Measurements from ENCODE around the gene HABP2.

HABP2 gene

GRCh38 chr10:113527211-113527906, 25.5 kb upstream of the HABP2 start:
- no peak for DNase-seq

DNA sequence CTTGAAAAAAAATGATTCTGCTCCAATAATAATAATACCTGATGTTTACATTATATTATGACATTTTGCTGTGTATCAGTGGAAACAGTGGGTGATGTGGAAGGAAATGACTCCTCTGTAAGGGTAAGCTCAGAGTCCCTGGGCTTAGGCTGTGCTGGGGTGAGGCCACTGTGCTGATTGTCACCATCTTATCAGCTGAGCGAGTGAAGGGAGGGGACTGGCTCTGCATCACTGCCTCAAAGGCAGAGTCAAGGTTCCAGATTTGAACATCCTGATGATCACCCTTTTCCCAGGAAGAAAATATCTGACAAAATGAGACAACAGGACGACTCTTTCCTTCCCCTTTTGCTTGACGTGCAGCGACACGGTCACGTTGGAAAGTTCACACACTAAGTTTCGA, 24.0 kb upstream of the HABP2 start:
- no peak for DNase-seq

GRCh38 chr10:113529575-113529974, 23.3 kb upstream of the HABP2 start:
- no peak for DNase-seq

DNA sequence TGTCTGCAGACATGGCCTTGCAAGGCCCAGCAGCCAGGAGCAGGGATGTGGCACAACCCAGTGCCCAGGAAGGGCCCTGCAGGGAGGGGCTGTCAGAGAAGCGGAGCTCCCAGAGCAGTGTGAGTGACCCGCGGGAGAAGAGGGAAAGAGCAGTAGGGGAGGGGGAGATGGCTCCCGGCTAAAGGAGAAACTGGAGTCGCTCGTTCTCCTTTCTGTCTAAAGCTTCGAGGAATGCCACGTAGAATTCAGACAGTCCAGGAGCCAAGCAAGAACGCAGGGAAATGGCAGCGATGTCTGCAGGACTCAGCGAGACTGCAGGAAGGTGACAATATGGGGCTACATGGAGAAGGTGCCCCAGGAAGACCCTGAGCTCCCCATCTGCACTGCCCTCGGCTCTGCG, 22.4 kb upstream of the HABP2 start:
- no peak for DNase-seq

- DNase-seq, result no peak
These were observed 20.1 kb upstream of the HABP2 start for GRCh38 chr10:113532724-113533123.

- no peak for DNase-seq
These were observed 19.1 kb upstream of the HABP2 start for GRCh38 chr10:113533801-113534200.

GRCh38 chr10:113534423-113534822, 18.4 kb upstream of the HABP2 start:
- no peak for DNase-seq

GRCh38 chr10:113537672-113538071, 15.2 kb upstream of the HABP2 start:
- DNase-seq, result no peak

DNA sequence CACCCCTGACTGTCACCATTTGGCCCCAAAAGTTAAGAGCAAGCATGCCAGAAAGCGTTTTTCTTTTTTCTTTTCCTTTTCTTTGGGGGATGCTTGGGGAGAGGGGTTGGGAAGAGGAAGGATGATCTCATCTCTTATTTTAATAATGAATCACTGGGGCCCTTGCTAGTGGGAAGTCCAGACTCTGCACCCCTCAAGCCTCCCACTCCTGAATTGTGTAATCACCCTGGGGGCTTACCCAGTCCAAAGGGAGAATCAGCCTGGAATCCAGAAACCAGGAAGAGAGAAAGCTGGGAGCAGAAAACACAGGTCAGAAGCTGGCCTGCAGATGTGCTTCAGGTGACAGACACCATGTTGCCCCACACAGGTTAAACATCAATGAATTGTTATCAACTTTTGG, 14.7 kb upstream of the HABP2 start:
- no peak for DNase-seq

DNA sequence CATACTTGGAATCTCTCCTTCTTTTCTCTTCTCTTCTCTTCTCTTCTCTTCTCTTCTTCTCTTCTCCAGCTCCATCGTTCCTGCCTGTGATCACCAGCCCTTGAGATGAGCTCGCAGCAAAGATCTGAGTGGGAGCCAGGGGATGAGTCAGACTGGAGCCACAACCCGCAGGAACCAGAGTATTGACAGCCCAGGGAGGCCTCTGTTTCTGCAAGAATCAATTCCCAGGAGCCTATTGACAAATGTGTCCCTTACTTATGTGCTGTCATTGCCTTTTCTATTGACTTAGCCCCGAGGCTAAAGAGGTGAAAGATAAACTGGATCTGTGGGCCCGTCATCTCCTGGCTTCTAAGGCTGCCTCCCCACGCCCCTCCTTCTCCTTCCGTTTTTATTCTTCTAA, 13.1 kb upstream of the HABP2 start:
- DNase-seq, result no peak

DNA sequence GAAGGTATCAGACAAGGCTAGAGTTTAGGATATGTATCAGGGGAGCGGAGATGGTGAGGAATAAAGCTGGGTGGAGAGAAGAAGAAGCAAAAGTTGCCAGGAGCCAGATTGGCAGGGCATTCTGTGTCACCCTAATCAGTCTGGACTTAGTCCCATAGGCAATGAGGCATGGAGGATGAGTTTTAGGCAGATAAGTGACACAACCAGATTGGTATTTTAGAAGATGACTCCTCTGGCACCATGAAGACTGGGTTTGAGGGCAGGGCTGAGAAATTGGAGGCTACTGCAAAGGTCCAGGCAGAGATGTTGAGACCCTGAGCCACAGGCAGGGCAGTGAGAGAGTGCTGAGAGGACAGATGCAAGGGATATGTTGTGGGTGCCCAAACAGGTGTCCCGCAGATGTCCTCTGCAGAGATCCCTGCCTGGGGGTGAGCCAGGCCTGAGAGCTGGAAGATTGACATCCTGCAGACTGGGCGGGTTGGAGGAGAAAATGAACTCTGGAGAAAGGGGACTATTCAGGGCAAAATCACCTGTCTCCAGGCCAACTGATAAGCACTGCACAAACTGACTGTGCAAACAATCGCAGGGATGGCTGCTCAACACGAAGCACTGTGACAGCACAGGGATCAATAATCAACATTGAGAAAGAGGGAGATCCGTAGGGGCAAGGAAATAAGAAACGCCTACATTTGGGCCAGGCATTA, 11.9 kb upstream of the HABP2 start:
- DNase-seq, result no peak

- DNase-seq, result no peak
These were observed 11.3 kb upstream of the HABP2 start for GRCh38 chr10:113541549-113541927.

DNA sequence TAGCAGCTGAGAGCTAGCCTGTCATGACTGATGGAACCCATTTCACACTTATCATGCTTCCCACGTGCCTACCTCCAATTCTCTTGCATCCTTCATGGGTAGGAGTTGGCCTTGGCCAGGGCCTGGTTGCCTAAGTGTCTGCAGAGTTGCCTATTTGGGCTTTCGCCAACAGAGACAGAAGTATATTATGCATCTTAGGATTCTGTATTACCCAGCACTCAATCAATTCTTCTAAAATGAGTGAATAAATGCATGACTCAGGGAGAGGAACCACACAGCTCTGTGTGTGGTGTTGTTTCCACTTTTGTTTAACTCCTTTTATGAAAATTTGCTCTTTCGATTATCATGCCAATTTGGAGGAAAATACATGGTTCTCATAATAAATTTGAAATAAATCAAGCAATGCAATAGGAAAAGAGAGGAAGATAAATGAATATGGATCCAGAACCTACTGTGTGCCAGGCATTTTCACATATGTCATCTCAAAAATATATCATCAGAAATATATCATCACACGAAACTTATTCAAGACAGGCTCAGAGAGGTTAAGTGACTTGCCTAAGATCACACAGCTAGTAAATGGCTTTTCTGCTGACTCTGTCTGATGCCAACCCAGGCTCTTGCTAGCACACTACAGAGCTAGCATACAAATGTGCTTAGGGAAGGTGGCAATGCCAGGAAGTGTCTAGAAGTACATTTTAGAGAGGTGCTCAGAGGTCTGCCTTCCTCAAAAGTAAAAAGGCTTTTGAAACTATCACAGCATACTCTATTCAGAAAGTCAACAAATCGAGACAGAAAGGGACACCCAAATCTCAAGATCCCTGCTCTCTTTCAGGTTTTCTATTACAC, 9.5 kb upstream of the HABP2 start:
- no peak for DNase-seq

- no peak for DNase-seq
These were observed 8.5 kb upstream of the HABP2 start for GRCh38 chr10:113544392-113544791.

GRCh38 chr10:113547426-113547825, 5.4 kb upstream of the HABP2 start:
- no peak for DNase-seq

- DNase-seq, result no peak
These were observed 3.0 kb upstream of the HABP2 start for GRCh38 chr10:113549856-113550255.

DNA sequence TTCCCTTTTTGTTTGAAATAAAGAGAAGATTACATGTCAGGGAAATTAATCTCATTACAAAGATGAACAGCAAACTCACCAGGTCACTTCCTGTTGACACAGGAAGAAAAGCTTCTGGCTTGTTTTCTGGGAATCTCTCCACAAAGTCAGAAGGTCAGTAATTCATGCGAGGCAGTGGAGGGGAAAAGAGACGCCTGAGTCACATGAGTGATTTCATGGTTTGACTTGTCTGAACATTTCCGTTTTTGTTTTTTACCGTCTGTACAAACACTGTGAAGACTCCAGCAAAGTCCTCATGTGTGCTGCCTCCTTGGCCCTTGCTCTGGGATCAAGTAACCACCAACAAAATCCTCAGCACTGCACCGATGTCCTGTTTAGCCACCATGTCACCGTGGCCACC, 2.5 kb upstream of the HABP2 start:
- no peak for DNase-seq

GRCh38 chr10:113552014-113552413, 839 bp upstream of the HABP2 start:
- no peak for DNase-seq

DNA sequence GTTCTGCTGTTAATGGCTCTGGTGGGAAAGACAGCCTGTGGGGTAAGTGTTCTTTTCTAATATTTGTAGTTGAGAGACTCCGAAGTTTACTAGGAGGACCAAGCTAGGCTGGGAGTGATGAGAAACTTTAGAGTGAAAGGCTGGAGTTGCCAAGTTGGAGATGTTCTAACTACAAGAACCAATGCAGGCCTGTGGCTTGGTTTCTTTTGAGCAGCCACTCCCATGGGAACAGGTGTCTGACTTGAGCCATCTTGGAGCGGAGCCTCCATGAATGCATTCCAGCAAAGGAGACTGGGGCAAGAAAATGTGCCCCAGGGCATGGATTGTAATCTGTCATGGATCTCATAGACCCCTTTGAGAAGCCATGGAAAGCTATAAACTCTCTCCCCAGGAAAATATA, 296 bp downstream of the HABP2 start:
- no peak for DNase-seq

DNA sequence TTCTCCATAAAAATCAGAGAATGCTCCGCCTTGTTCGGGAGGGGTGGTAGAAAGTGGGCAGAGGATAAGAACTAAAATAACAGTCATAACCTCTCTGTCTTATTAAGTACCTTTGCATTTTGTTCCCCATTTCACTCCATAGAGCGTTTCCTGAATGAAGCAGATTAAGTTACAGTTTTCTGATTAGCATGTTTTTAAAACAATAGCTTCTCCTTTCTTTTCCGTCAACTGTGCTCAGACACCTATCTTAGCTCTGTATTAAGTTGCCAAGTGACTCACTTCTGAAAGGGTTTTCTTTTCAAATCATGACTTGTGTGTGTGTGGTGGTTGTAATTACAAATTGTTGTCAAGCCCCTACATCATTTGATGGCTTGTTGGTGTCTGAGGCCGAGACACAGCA, 1.4 kb downstream of the HABP2 start:
- DNase-seq, result no peak

- no peak for DNase-seq
These were observed 2.4 kb downstream of the HABP2 start for GRCh38 chr10:113555245-113555644.

DNA sequence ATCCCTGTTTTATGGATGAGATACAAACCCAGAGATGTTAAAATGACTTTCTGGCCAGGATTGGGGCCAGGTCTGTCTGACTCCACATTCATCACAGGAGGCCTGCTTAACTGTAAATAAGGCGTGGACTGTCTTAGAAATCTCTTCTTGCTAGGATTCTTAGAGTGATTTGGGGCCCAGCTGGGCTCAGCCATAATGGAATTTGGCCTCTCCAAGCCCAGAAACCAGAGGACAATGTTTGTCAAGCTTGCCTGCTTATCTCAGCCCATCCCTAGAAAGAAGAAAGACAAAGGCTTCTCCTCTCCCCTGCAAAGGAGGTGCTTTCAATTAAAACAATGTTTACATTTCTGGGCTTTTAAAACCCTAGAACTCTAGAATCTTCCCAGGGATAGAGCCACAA, 2.9 kb downstream of the HABP2 start:
- DNase-seq, result no peak

DNA sequence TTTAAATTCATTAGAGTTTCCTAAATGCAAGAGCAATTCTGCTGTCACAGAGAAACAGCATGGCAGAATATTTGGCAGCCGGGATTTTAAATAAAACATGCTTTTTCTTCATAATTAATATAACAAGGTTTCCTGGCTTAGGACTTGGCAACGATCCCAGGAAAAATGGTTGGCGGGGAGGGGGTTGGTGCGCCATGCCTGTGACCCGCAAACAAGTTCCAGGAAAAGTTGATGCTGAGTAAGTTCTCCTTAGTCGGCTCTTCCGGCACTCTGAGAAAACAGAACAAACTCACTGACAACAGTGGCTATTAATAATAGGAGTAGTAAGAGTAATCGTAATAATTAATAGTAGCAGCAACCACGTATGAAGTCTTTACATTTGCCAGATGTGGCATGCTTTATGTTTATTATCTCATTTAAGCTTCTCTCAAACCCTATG, 4.6 kb downstream of the HABP2 start:
- no peak for DNase-seq

DNA sequence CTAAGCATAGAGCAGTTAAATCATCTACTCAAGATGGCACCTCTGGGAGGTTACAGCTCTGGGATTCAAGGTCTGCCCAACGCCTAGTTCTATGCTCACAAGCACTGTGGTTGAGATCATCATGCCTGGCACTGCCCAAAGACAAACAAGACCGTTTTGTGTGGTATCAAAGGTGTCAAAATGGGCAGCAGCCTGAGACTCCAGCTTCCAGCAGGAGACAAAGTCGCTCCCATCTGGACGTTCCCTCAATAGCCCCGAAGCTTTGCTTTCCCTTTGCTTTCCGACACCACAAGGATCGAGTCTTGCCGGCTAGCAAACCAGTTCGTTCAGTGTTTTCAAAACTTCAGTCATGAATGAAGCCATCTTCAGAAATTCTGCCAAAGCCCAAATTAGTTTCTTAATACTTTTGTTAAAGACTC, 5.1 kb downstream of the HABP2 start:
- no peak for DNase-seq

Measured in activated naive CD4-positive, alpha-beta T cell (primary cell).